Measurements from ENCODE around the gene RNF213. TPM values are rescaled to one million over a fixed set of nuclear protein-coding genes. Genes with fewer than 3 reads are reported as not detected.

The RNF213 gene
- total and polyA plus RNA-seq, 10 of the 15 experiments (the other 5 are each of a cell fraction or from before 2014, with no cell fraction given), result 18.6 to 145 (median 65.8) TPM

DNA sequence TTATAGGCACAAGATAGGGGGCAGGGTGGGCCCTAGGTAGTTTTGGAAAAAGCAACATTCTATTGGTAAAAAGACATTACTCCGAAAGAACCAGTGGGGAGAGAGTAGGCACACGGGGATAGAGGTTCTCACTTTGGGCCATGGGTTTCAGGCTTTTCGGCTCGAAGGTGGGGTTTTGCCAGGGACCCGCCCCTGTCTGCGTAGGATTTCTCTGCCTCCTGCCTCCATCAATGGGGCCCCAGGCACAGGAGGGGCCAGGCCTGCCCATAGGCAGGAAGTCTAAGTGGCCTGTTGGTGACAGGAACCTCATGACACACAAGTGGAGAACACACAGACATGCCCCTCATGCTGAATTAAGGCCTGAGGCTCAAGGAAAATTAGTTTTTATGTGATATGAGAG, 57.5 kb downstream of the RNF213 start (continued):
- TF ChIP-seq, protein P1, sequence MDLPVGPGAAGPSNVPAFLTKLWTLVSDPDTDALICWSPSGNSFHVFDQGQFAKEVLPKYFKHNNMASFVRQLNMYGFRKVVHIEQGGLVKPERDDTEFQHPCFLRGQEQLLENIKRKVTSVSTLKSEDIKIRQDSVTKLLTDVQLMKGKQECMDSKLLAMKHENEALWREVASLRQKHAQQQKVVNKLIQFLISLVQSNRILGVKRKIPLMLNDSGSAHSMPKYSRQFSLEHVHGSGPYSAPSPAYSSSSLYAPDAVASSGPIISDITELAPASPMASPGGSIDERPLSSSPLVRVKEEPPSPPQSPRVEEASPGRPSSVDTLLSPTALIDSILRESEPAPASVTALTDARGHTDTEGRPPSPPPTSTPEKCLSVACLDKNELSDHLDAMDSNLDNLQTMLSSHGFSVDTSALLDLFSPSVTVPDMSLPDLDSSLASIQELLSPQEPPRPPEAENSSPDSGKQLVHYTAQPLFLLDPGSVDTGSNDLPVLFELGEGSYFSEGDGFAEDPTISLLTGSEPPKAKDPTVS (IDR thresholded peaks at IDR 0.05; ENCODE audit: low read depth, low read length), result no peak
- TF ChIP-seq, protein P2, sequence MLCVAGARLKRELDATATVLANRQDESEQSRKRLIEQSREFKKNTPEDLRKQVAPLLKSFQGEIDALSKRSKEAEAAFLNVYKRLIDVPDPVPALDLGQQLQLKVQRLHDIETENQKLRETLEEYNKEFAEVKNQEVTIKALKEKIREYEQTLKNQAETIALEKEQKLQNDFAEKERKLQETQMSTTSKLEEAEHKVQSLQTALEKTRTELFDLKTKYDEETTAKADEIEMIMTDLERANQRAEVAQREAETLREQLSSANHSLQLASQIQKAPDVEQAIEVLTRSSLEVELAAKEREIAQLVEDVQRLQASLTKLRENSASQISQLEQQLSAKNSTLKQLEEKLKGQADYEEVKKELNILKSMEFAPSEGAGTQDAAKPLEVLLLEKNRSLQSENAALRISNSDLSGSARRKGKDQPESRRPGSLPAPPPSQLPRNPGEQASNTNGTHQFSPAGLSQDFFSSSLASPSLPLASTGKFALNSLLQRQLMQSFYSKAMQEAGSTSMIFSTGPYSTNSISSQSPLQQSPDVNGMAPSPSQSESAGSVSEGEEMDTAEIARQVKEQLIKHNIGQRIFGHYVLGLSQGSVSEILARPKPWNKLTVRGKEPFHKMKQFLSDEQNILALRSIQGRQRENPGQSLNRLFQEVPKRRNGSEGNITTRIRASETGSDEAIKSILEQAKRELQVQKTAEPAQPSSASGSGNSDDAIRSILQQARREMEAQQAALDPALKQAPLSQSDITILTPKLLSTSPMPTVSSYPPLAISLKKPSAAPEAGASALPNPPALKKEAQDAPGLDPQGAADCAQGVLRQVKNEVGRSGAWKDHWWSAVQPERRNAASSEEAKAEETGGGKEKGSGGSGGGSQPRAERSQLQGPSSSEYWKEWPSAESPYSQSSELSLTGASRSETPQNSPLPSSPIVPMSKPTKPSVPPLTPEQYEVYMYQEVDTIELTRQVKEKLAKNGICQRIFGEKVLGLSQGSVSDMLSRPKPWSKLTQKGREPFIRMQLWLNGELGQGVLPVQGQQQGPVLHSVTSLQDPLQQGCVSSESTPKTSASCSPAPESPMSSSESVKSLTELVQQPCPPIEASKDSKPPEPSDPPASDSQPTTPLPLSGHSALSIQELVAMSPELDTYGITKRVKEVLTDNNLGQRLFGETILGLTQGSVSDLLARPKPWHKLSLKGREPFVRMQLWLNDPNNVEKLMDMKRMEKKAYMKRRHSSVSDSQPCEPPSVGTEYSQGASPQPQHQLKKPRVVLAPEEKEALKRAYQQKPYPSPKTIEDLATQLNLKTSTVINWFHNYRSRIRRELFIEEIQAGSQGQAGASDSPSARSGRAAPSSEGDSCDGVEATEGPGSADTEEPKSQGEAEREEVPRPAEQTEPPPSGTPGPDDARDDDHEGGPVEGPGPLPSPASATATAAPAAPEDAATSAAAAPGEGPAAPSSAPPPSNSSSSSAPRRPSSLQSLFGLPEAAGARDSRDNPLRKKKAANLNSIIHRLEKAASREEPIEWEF (IDR thresholded peaks at IDR 0.05; ENCODE audit: insufficient replicate concordance, low read depth, low read length), result no peak
- TF ChIP-seq TCF12 (IDR thresholded peaks at IDR 0.05; ENCODE audit: low read depth, low read length) (no peak), SRF (IDR thresholded peaks at IDR 0.05; ENCODE audit: low read depth in 2 of 2, low read length in 2 of 2) (no peak)

All from GM12878 (cell line).